GM21367 (cell line): ENCODE data around the gene SCMH1.
"Not testable (repeated sequence)": the region's sequence is repeated elsewhere in the genome, so short reads cannot be mapped to it uniquely, and the experiment has no call there.

ENCODE experiments used
- ATAC-seq: cut with Tn5 transposase; IDR thresholded peaks from one replicate; pipeline ENCODE4 v1.9.1; 2021; ENCODE audit not compliant: unreplicated experiment

SCMH1 gene

DNA sequence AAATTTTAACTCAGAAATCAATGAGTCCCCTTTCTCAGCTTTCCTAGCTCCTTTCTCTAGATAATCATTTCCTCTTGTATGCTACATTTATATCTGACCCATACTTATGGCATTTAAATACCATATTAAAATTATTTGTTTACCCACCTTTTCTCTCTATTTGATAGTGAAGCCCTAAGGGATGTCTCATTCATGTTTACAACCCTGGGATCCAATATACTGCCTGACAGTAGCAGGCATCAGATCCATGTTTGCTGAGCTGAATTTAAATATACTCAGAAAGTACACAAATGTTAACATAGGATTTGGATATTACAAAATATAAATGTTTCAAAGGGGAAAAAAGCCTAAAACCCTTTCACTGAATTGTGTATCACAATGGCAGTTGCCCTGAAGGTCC lies 26.5 kb downstream of the SCMH1 start:
- no peak for ATAC-seq

DNA sequence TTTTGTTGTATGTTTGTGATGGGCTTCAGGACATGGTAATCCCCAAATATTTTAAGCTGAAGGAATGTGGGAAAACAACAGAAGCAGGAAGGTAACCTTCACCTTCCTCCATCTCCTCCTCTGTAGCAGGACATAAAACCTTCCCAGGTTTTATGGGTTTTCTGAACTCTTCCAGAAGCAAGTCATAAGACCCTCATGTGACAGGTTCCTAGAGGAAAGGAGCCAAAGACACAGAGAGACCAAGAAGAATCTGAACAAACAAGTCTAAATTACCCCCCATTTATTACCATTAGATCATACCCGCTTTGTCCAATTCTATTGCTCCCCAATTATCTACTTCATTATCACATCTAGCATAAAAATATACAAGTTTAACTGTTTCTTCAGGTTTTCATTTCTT lies 28.8 kb downstream of the SCMH1 start:
- no peak for ATAC-seq

DNA sequence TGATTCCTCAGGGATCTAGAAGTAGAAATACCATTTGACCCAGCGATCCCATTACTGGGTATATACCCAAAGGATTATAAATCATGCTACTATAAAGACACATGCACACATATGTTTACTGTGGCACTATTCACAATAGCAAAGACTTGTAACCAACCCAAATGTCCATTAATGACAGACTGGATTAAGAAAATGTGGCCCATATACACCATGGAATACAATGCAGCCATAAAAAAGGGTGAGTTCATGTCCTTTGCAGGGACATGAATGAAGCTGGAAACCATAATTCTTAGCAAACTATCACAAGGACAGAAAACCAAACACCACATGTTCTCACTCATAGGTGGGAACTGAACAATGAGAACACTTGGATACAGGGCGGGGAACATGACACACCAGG lies 30.5 kb downstream of the SCMH1 start:
- not testable (repeated sequence) for ATAC-seq

DNA sequence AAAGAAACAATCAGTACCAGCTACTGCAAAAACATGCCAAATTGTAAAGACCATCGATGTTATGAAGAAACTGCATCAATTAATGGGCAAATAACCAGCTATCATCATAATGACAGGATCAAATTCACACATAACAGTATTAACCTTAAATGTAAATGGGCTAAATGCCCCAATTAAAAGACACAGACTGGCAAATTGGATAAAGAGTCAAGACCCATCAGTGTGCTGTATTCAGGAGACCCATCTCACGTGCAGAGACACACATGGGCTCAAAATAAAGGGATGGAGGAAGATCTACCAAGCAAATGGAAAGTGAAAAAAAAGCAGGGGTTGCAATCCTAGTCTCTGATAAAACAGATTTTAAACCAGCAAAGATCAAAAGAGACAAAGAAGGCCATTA lies 35.1 kb downstream of the SCMH1 start:
- ATAC-seq = not testable (repeated sequence)

DNA sequence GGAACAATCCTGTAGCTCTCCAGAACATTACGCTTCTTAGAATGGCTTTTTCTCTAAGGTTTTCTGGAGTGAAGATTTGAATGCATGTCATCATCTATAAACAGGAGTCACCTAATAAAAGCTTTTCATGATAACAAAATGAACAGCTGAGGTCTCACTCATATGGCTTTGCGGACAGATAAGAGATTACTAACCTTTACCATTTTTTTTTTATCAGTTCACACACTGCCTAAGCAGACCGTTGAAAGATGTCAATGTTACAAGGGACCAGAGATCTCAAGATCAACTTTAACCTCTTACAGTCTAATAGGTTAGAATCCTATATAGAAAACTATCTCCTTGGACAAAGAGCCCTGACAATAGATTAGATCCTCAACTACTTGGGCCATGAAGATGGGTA lies 41.4 kb downstream of the SCMH1 start:
- ATAC-seq = no peak

DNA sequence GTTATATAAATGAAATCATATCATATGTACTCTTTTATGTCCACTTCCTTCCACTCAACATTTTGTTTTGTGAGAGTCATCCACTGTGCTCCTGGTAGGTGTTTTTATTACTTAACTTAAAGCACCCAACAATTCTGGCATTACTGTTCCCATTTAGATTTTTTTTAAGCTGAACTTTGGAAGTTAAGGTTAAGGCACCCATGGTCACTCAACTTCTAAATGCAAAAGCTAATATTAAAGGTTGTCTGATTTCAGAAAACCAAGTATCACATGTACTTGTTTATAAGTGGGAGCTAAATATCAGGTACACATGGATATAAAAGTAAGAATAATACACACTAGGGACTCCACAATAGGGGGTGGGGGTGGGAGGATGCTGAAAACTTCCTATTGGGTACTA lies 42.7 kb downstream of the SCMH1 start:
- no peak for ATAC-seq

DNA sequence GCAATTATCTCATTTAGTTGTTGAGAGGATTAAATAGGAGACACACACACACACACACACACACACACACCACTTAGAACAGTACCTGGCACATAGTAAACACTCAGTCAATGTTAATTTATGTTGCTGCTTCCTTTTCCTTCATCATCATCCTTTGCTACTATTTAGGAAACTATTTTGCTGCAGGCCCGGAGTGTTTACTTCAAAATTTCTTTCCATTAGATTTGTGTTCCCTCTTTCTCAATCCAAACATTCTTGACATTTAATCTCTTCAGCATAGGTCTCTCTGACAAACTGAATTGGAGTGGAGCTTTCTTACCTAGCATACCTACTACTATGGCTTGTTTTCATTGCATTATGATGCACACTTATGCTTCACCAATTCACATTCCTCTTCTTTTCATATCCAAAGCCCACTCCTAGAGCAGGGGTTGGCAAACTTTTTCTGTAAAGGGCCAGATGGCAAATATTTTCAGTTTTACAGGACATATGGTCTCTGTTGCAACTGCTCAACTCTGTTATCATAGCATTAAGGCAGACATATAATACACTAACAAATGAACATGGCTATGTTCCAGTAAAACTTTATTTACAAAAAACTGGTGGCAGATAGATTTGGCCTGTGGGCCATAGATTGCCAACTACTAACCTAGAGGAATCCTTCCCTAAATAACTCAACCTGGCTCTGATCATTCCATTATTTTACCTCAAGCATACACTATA lies 49.5 kb downstream of the SCMH1 start:
- ATAC-seq = no peak

DNA sequence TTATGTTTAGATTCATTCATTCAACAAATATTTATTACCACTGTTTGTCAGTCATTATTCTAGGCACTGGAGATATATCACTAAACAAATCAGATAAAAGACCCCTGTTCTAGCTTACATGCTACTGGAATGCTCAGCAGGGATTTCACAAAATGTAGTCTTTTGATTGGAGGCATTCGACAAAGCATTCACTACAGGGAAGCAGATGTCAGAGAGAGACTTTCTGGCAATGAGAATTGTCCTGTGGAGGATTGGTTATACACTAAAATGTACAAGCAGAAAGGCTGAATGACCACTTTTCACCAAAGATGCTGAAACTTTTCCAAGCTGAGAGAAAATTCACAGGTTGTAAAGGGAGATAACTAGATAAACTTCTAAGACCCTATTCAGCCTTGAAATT lies 57.7 kb downstream of the SCMH1 start:
- ATAC-seq = no peak

DNA sequence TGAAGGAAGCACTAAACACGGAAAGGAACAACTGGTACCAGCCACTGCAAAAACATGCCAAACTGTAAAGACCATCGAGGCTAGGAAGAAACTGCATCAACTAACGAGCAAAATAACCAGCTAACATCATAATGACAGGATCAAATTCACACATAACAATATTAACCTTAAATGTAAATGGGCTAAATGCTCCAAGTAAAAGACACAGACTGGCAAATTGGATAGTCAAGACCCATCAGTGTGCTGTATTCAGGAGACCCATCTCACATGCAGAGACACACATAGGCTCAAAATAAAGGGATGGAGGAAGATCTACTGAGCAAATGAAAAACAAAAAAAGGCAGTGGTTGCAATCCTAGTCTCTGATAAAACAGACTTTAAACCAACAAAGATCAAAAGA lies 63.9 kb downstream of the SCMH1 start:
- ATAC-seq = not testable (repeated sequence)

DNA sequence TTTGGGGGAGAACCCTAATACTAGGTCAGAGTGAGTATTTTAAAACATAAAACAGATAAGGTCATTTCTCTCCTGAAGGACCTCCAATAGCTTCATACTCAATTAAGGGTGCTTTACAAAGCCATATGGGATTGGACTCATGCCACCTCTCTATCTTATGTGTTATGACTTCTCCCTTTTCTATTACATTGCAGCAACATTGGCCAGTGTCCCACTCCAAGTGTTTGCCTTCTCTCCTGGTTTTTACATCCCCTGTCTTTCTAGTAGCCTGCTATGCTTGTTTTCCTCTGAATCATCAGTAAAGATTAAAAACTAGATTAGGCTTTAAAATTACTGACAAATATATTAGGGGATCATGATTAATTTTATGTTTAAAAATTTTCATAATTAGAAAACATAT lies 66.6 kb downstream of the SCMH1 start:
- ATAC-seq = no peak

DNA sequence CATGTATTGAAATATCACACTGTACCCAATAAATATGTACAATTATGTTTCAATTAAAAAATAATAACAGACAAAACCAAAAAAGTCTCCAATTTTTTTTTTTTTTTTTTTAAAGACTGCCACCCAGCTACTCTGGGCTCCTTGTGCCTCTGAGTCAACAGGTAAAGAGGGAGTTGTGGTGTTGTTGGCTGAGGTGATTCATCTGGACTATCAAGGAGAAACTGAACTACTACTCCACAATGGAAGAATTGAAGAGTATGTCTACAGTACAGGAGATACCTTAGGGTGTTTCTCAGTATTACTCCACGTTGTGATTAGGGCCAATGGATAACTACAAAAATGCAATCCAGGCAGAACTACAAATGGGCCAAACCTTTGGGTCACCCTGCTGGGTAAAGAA lies 67.9 kb downstream of the SCMH1 start:
- no peak for ATAC-seq

DNA sequence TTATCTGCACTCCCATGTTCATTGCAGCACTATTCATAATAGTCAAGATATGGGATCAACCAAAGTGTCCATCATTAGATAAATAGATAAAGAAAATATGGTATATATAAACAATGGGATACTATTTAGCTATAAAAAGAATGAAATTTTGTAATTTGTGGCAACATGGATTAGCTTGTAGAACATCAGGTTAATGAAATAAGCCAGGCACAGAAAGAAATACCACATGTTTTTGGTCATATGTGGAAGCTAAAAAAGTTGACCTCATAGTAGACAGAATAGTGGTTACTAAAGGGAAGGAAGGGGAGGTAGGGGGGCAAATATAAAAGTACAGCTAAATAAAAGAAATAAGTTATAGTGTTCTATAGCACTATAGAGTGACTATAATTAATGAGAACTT lies 68.5 kb downstream of the SCMH1 start:
- no peak for ATAC-seq

DNA sequence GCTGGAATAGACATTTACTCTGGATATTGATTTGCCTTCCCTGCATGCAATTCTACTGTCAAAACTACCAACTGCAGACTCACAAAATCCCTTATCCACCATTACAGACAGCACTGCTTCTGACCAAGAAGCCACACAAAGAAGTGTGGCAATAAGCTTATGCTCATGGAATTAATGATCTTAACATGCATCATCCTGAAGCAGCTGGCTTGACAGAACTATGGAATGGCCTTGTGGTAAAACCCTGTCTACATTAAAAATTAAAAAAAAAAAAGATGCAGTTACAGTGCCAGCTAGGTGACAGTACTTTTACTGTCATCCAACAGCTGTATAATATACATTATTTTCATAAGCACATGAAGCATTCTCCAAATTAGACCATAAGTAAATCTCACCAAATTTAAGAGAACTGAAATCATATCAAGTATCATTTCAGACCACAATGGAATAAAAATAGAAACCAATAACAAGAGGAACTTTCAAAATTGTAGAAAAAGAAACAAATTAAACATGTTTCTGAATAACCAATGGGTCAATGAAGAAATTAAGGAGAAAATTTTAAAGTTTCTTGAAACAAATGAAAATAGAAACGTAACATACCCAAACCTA lies 70.7 kb downstream of the SCMH1 start:
- ATAC-seq = no peak

DNA sequence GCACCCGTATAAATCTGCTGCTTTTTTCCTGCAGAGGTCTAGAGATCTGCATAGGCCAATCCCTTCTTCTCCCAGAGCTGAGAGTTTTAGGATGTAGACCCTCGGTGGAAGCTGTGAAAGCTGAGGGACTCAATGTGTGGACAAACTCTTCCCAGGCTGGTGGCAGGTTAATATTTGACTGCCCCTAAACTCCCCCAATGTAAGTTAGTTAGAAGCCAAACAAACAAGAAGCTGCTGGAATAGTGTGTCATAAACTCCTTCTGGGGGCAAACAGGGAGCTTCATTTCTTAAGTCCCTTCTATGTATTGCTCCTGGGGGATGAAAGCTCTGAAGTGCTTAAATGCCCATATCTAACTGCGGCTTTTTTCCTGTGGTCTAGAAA lies 72.3 kb downstream of the SCMH1 start:
- ATAC-seq = no peak

DNA sequence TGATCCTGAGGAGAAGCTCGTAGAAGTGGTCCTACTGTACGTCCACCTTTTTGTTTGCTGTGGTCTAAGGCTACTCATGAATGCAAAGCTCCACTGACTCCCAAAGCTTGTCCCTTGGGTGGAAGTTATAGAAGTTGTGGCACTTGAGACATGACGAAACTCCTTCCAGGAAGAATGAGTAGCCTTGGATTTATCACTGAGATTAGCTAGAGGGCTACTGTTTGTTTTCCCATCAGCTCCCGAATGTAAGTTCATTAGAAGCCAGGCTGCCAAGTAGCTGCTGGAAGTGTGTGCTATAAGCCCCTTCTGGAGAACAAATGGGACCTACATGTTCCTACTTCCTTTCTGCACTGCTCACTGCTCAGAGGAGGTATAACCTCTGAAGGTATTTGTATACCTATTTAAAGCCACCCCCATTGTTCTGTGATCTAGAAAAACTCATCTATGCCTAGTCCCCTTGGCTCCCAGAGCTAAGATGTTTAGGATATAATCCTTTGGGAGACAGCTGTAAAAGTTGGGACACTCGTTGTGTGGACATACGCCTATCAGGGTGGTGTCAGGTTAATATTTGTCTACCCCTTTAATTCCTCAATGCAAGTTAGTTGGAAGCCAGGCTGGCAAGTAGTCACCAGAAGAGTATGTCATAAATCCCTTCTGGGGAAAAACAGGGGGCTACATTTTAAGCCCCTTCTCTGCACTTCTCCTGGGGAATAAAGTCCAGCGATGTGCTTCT lies 72.9 kb downstream of the SCMH1 start:
- ATAC-seq = no peak

DNA sequence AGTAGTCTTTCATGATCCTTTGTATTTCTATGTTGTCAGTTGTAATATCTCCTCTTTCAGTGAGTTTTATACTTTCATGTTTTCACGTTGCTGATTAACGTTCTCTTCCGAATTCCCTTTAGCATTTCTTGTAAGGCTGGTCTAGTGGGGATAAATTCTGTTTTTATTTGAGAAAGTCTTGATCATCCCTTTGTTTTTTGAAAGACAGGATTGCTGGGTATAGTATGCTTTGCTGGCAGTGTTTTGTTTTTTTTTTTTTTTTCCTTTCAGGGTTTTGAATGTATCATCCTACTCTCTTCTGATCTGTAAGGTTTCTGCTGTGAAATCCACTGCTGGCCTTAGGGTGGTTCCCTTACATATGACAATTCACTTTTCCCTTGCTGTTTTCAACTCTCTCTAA lies 74.4 kb downstream of the SCMH1 start:
- ATAC-seq = no peak

DNA sequence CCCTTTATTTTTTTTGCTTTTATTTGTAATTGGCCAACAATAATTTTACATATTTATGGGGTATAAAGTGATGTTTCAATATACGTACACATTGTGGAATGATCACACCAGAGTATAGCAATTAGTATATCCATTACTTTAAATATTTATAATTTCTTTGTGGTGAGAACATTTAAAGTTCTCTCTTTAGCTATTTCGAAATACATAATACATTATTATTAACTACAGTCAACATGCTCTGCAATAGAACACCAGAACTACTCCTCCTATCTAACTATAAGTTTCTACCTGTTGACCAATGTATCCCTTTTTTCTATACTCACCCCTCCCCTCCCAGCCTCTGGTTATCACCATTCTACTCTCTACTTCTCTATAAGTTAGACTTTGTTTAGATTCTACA lies 77.4 kb downstream of the SCMH1 start:
- ATAC-seq = no peak

DNA sequence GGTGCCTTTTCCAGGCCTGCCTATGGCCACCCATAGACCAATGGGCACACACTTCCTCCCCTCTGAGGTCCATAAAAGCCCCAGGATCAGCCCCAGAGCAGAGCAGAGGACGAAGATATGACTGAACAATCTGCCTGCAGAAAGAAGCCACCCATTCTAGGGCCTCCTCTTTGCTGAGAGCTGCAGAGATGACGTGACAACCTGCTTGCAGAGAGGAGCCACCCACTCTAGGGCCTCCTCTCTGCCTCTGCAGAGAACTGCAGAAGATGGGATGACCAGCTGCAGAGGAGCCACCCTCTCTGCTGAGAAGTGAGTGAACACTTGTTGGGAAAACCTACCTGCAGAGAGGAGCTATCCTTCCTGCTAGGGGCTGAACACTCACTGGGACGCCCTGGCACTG lies 79.7 kb downstream of the SCMH1 start:
- no peak for ATAC-seq

DNA sequence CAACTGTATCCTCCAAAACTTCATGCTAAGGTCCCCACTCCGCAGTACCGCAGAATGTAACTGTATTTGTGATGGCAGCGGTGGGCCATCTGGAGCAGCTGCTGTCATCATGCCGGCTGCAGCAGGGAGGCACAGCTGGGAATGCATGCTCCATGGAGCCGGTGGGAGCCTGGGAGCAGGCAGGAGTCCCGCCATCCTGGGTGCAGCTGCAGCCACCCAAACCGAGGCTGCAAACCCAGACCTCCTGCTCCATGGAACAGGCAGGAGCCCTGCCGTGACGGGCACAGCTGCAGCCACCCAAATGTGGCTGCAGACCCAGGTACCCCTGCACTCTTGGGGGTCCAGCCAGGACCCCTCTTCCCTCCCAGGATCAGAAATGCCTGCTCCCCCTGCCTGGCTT lies 80.3 kb downstream of the SCMH1 start:
- no peak for ATAC-seq

DNA sequence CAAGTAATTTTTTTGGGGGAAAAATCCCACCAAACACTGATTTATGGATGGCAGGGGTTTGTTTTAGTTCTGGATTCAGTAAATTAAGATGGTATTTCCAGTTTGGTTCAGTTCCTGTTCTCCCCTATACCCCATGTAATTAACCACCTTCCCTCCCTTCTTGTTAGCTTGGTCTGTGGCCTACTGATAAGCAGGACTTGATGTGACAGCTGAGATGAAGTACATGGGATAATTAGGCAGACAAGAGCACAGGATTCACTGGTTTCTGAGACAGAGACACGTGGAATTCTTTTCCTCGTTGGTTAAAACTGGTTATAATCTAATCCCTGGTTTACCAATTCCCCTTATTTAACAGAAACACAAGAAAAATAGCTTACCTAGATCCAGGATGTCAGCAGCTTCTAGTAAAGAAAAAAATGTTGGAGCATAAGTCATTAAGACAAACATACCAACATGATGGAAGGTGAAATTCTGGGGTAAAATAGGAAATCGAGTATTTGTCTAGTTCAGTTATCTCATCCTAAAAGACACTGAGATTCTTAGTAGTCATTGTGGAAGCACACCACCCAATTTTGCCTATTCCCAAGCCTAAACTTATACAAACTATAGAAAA lies 81.5 kb downstream of the SCMH1 start:
- no peak for ATAC-seq

DNA sequence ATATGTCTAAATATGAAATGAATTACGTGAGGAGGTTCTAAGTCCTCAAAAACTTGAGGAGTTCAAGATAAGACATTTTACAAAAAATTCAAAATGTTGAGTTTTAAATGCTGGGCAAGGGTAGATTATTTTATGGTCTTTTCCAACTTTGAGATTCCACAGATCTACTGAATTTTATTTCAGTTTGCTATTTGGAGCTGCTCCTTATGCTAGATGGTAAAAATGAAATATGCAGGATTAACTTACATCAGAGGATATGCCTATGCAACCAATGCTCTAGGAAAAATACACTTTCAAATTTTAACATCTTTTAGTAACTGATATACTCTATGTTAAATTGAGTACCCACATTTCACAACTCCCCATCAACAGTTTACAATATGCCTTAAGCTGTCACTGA lies 83.1 kb downstream of the SCMH1 start:
- no peak for ATAC-seq
